Spinal cord (tissue), 10 donors: Measurements from ENCODE around the gene TUT1. TPM values are rescaled to one million over a fixed set of nuclear protein-coding genes. Genes with fewer than 3 reads are reported as not detected.

ENCODE experiments used
- DNase-seq, 6 donors: peaks; one replicate each; pipeline versions ENCODE4 v3.0.0 to v3.0.0-alpha.2; 2013 to 2015; ENCODE audit warnings: low spot score in 6 of 6, low read depth in 4 of 6
- H3K27ac ChIP-seq: one replicate; pipeline ENCODE4 v1.5.1; 2013; ENCODE audit warnings: low read depth, low read length, control low read depth
- H3K27me3 ChIP-seq: one replicate; pipeline ENCODE4 v1.6.1; 2013; ENCODE audit warnings: low read length; ENCODE audit not compliant: control insufficient read depth, insufficient read depth
- H3K36me3 ChIP-seq: one replicate; pipeline ENCODE4 v1.6.1; 2013; ENCODE audit warnings: low read length; ENCODE audit not compliant: control insufficient read depth, insufficient read depth
- H3K4me1 ChIP-seq: one replicate; pipeline ENCODE4 v1.6.1; 2013; ENCODE audit warnings: low read length; ENCODE audit not compliant: control insufficient read depth, insufficient read depth
- H3K4me3 ChIP-seq: one replicate; pipeline ENCODE4 v1.5.1; 2013; ENCODE audit warnings: low read depth, low read length, control low read depth
- H3K9me3 ChIP-seq: one replicate; pipeline ENCODE4 v1.6.1; 2013; ENCODE audit warnings: low read length; ENCODE audit not compliant: control insufficient read depth, insufficient read depth
- WGBS: methylation state at CpG from one replicate; pipeline ENCODE4 v1.1.5; 2013; ENCODE audit warnings: missing lambda C conversion rate; ENCODE audit not compliant: insufficient coverage; 5-methylcytosine and 5-hydroxymethylcytosine counted together
- polyA plus RNA-seq, 2 donors: library from polyadenylated mRNA; unstranded; fragments of 120-200 nt; gene quantifications; one replicate each; pipeline ENCODE4 v1.2.1, GENCODE V29; 2013; ENCODE audit not compliant: insufficient read length in 2 of 2
- total RNA-seq, 2 donors: library from RNA; depleted of rRNA in 1 of 2; stranded (reverse); fragments of 120-200 nt in 1 of 2; fragments of >200 nt in 1 of 2; gene quantifications; one replicate each; pipeline versions ENCODE4 v1.2.3 to v1.2.4, GENCODE V29; 2013 to 2014
- donor health status: healthy.

TUT1 gene
- total and polyA plus RNA-seq, 4 donors, result 4.3 to 22.1 (median 13.7) TPM

DNA sequence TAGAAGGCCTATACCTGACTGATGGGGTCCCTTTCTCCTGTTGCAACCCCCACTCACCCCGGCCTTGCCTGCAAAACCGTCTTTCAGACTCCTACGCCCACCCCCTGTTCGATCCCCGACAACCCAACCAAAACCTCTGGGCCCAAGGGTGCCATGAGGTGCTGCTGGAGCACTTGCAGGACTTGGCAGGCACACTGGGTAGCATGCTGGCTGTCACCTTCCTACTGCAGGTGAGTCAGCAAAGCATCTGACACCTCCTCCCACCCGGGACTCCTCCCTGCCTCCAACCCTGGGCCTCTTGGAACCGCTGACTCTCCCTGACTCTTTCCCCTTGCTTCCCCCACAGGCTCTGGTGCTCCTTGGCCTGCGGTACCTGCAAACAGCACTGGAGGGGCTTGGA is 23.0 kb upstream of the TUT1 start:
- Histone ChIP-seq H3K36me3 (peaks cover 63% of the 10 kb centered on the region), H3K27ac (peak overlapping the region; percentile 90), H3K27me3 (no peaks in the 10 kb centered on the region), H3K4me1 (peaks cover 28% of the 10 kb centered on the region), H3K9me3 (no peaks in the 10 kb centered on the region), H3K4me3 (no peak overlapping the region)
- DNase-seq, result no peak
- WGBS, result 86% methylated on average over 5 of the region's 8 CpGs

GRCh38 chr11:62613291-62613778 is 22.0 kb upstream of the TUT1 start:
- H3K4me1 ChIP-seq, result peaks cover 28% of the 10 kb centered on the region
- H3K27ac ChIP-seq, result peak overlapping the region; percentile 90
- WGBS, result 53% methylated on average over 15 of the region's 15 CpGs
- no peak overlapping the region for H3K4me3 ChIP-seq
- no peak for DNase-seq
- no peaks in the 10 kb centered on the region for H3K9me3 ChIP-seq
- peaks cover 61% of the 10 kb centered on the region for H3K36me3 ChIP-seq
- H3K27me3 ChIP-seq, result no peaks in the 10 kb centered on the region

GRCh38 chr11:62612366-62613290 is 21.3 kb upstream of the TUT1 start, which contains the start of the genes EML3 and ROM1:
Gene EML3 (minus strand): TSS chr11:62612775. CDS start chr11:62612457, 318 bp downstream.
Gene ROM1 (plus strand): TSS chr11:62613257. CDS start chr11:62613282, 25 bp downstream.
- H3K4me1 ChIP-seq, result peaks cover 28% of the 10 kb centered on the region
- peak within 1 kb of the TSS; percentile 90 for H3K27ac ChIP-seq
- H3K4me3 ChIP-seq, result peak within 1 kb of the TSS; percentile 63
- no peaks in the 10 kb centered on the region for H3K27me3 ChIP-seq
- H3K9me3 ChIP-seq, result no peaks in the 10 kb centered on the region
- H3K36me3 ChIP-seq, result peaks cover 55% of the 10 kb centered on the region
- 2% methylated on average over 85 of the region's 91 CpGs for WGBS
- DNase-seq, result peak in 2 of 6 donors; percentile 73 to 93

DNA sequence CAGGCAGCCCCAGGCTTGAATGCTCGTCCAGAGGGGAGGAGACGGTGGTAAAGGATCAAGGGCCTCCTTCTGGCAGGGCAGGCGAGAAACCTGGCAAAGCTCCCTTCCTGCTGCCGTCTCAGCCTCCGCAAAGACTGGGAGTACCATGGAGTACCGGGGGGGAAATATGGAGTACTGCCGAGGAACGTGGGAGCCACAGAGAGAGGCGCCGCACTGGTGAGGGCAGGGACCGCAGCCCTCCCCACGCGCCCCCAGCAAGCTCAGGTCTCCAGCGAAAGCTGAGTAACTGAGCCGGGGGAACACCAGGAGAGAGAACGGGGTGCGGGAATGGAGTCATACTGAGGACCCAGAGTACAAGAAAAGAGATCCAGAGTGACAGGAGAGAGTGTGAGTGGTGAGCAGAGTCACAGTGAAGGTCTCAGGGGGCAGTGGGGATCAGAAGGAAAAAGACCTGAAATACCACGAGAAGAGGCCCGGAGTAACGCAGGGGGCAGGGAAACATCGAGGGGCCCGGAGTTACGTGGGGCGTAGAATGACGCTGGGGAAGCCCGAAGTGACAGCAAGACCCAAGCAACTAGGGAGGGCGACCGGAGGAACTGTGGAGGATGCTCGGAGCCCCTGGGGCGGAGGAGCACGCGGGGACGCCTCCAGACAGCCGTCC is 20.5 kb upstream of the TUT1 start:
- Histone ChIP-seq H3K4me1 (peaks cover 28% of the 10 kb centered on the region), H3K36me3 (peaks cover 53% of the 10 kb centered on the region), H3K27me3 (no peaks in the 10 kb centered on the region), H3K4me3 (peak overlapping the region; percentile 63), H3K9me3 (no peaks in the 10 kb centered on the region), H3K27ac (peak overlapping the region; percentile 90)
- DNase-seq, result peak in 2 of 6 donors; percentile 20 to 75
- WGBS, result 2% methylated on average over 33 of the region's 34 CpGs

GRCh38 chr11:62610814-62611704 is 19.7 kb upstream of the TUT1 start:
- WGBS, result 63% methylated on average over 16 of the region's 28 CpGs
- peak overlapping the region; percentile 90 for H3K27ac ChIP-seq
- no peak for DNase-seq
- peaks cover 28% of the 10 kb centered on the region for H3K4me1 ChIP-seq
- no peaks in the 10 kb centered on the region for H3K9me3 ChIP-seq
- peak overlapping the region; percentile 63 for H3K4me3 ChIP-seq
- no peaks in the 10 kb centered on the region for H3K27me3 ChIP-seq
- peaks cover 48% of the 10 kb centered on the region for H3K36me3 ChIP-seq

- 94% methylated on average over 3 of the region's 6 CpGs for WGBS
- peaks cover 28% of the 10 kb centered on the region for H3K4me1 ChIP-seq
- H3K9me3 ChIP-seq, result no peaks in the 10 kb centered on the region
- H3K27ac ChIP-seq, result no peak overlapping the region
- no peaks in the 10 kb centered on the region for H3K27me3 ChIP-seq
- H3K36me3 ChIP-seq, result peaks cover 48% of the 10 kb centered on the region
- H3K4me3 ChIP-seq, result no peak overlapping the region
- DNase-seq, result no peak
Observed at GRCh38 chr11:62610403-62610802, 19.1 kb upstream of the TUT1 start.

DNA sequence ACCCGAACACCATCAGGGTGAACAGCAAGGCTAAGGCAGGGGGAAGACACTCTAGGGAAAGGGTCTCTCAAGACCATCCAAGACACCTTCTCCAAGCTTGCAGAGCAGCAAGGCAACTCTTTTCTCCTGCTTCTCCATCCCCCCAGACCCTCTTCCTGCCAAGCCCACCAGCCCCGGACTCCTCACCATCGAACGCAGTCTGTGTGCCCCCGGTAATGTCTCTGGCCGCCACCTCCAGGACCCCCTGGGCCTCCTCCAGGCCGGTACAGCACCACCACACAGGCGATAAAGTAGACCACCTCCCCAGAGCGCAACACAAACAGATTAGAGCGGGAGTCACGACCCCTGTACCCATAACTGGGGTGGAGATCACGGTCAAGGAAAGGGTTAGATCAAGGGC is 17.5 kb upstream of the TUT1 start:
- Histone ChIP-seq H3K36me3 (peaks cover 42% of the 10 kb centered on the region), H3K4me3 (no peak overlapping the region), H3K27ac (no peak overlapping the region), H3K4me1 (peaks cover 28% of the 10 kb centered on the region), H3K9me3 (no peaks in the 10 kb centered on the region), H3K27me3 (no peaks in the 10 kb centered on the region)
- WGBS, result 89% methylated on average over 7 of the region's 12 CpGs
- DNase-seq, result no peak

DNA sequence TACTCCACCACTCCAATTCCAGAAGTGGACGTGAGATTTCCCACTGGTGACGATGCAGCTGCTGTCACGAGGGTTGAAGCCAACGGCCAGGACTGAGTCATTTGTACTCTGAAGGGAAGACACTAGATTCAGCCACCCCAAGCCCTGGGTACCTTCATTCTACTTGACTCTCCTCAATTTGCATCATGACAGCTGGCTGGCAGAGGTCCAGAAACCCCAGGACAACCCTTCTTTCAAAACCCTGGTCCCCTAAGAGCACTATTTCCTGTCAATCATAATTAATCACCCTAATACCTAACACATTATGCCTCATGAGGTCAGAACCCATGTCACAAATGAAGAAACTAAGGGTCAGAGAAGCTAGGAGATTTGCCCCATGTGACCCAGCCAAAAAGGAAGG is 16.4 kb upstream of the TUT1 start:
- Histone ChIP-seq H3K27ac (no peak overlapping the region), H3K36me3 (peaks cover 37% of the 10 kb centered on the region), H3K9me3 (no peaks in the 10 kb centered on the region), H3K27me3 (no peaks in the 10 kb centered on the region), H3K4me3 (no peak overlapping the region), H3K4me1 (peaks cover 23% of the 10 kb centered on the region)
- 61% methylated on average over 4 of the region's 4 CpGs for WGBS
- no peak for DNase-seq

DNA sequence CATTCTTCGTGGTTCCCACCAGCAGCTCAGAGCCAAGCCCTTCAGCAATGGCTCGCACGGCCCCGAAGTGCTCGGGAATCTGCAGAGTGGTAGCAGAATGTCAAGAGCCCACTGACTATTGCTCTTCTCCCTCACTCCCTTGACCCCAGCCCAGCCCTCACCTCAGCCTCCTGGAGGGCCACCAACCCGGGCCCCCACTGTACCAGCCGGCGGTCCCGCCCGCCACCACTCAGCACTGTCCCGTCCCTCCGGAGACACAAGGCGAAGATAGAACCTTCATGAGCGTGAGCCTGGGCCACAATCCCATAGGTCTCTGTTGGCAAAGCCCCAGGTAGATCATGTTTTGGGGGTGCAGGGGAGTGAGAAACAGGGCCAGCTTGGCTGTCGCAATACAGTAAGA is 14.6 kb upstream of the TUT1 start:
- H3K27ac ChIP-seq, result no peak overlapping the region
- peaks cover 32% of the 10 kb centered on the region for H3K36me3 ChIP-seq
- peaks cover 18% of the 10 kb centered on the region for H3K4me1 ChIP-seq
- 94% methylated on average over 14 of the region's 15 CpGs for WGBS
- DNase-seq, result no peak
- H3K27me3 ChIP-seq, result no peaks in the 10 kb centered on the region
- no peaks in the 10 kb centered on the region for H3K9me3 ChIP-seq
- no peak overlapping the region for H3K4me3 ChIP-seq
